Islet of Langerhans (tissue), 1 donor: ENCODE results near the gene UGT1A6.

ENCODE experiments used
- FAIRE-seq: peaks from one replicate; lab custom pipeline; 2011; peaks lifted over from hg19 to GRCh38; lab: Jason Lieb, UNC

The UGT1A6 gene

GRCh38 chr2:233821196-233821595 is 128.5 kb downstream of the UGT1A6 start:
- no peak for FAIRE-seq

DNA sequence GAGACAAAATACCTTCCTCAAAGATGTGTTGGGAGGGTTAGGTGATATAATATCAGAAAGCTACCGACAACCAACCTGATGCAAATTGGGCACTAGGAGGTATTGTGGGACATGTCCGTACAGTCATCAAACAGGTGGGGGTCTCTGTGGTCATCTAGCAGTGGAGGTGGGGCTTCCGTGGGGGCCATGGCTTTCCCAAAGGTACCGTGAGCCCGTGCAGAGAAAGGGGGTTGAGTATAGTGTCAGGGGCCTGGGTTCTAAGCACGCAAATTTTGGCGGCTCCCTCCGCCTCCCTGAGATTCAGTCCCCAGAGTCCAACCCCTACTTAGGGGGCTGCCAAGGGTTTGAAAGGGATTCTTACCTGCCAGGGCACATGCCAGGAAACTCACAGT is 129.0 kb downstream of the UGT1A6 start:
- FAIRE-seq = no peak

DNA sequence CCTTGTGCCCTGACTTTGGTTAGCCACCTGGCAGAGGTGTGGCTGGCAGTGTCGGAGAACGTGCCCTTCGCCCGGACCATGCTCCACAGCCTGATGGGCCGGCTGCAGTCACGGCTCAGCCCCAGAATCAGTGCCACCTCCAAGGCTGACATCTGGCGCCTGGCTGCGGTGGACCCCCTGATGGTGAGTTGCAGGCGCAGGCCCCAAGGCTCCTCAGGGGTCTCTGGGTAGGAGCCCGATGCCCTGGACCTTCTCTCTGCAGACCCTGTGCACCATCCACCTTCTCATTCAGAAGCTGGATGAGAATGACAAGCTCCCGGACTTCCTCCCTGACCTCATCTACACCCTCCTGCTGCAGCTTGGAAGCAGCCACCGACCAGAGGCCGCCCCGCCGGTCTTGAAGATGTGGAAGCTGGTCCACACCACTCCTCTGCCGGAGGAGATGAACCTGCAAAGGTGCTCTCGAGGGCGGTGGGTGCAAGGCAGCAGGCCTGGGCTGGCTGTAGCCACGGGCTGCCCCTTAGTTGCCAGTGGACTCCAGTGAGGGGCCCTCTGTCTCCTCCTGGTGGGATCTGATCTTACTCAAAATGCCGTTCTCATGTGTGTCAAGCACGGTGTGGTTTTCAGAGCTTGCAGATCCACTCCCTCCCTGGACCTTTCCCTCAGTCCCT is 129.5 kb downstream of the UGT1A6 start:
- no peak for FAIRE-seq
